Activated CD4-positive, alpha-beta T cell treated with anti-CD3 and anti-CD28 coated beads, Interleukin-2, amount 10 ng/mL, durations not matched to agents 24 days and 14 days (primary cell): ENCODE results near the gene PPP2R5D. TPM values are rescaled to one million over a fixed set of nuclear protein-coding genes. Genes with fewer than 3 reads are reported as not detected.
A peak's percentile ranks its signal among the peaks of the same experiment; 100 is the strongest.

Source experiments
- DNase-seq: peaks from one replicate; pipeline ENCODE4 v3.0.0; 2022
- H3K27ac Mint-ChIP-seq: one replicate; pipeline ENCODE4 v1.8.0; 2022; ENCODE audit warnings: mild to moderate bottlenecking, mixed read lengths
- H3K27me3 Mint-ChIP-seq: one replicate; pipeline ENCODE4 v1.8.0; 2022; ENCODE audit warnings: mixed read lengths
- H3K36me3 Mint-ChIP-seq: one replicate; pipeline ENCODE4 v1.8.0; 2022; ENCODE audit warnings: low read depth, mild to moderate bottlenecking, mixed read lengths
- H3K4me1 Mint-ChIP-seq: one replicate; pipeline ENCODE4 v1.8.0; 2021; ENCODE audit warnings: mixed read lengths
- H3K4me3 Mint-ChIP-seq: one replicate; pipeline ENCODE4 v1.8.0; 2022; ENCODE audit warnings: mild to moderate bottlenecking, moderate library complexity, mixed read lengths
- H3K9me3 Mint-ChIP-seq: one replicate; pipeline ENCODE4 v1.8.0; 2021; ENCODE audit warnings: mixed read lengths
- intact Hi-C: fragments of 100-400 bp; cut with micrococcal nuclease; formaldehyde crosslinking; loops from one replicate; pipeline ENCODE4 v1.15.1; 2023
- total RNA-seq: library from RNA; stranded (reverse); gene quantifications from 2 replicates; pipeline ENCODE4 v1.2.3, GENCODE V29; 2022

The PPP2R5D gene
- total RNA-seq, 1 donor from 2014 or later: 54.6 TPM

DNA sequence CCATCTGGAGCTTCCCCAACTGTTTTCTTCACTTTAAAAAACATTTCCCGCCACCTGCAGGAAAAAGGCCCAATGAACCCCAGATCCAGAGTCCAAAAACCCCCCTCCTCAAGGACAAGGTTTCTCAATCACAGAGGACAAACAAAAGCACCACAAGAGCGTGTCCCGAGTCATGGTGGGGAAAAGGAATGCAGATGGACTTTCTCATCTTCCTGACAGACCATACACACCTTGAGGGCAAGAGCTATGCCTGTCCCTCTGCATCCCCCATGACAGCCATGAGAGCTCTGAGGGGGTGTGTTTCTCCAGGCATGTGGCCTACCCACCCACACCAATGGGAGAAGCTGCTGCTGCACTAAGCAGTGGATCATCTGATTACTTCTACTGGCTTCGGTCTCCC is 14.4 kb upstream of the PPP2R5D start:
- DNase-seq: no peak
- Mint-ChIP-seq H3K27me3 (no peaks in the 10 kb centered on the region), H3K36me3 (peaks cover 29% of the 10 kb centered on the region), H3K4me3 (no peak overlapping the region), H3K9me3 (no peaks in the 10 kb centered on the region), H3K27ac (no peak overlapping the region), H3K4me1 (peaks cover 7% of the 10 kb centered on the region)
- intact Hi-C loops: no loop called here

DNA sequence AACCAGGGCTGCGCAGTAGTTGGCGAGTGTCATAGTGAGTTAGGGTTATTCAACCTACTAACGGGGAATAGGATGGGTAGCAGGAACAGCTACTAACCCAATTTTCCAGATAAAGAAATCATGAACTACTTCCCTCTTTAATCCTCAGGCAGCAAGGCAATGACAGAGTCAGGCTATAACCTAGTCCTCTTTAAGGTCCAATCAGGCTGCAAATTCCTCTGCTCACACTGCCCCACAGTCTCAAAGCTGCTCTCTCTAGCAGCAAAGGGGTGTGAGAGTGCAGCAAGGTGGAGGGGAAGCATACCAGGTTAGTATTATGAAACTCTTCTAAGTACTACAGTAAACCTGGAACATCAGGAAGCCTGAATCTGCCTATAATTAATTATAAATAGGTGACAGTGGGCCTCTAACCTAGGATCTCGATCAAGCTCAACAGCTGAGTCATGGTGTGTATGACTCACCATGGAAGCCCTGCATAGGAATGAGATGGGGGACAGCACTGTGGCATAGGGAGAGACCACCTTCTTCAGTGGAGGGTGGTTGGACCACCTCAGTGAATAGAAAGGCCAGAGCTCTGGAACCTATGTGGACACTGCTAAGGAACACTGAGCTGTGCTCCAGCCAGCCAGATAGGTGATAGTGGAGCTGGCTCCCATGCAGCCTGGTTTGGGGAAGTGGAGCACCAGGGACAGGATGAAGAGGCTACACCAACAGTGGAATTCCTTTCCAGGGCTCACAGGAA is 13.3 kb upstream of the PPP2R5D start:
- Mint-ChIP-seq H3K4me1 (peaks cover 9% of the 10 kb centered on the region), H3K27ac (no peak overlapping the region), H3K27me3 (no peaks in the 10 kb centered on the region), H3K4me3 (no peak overlapping the region), H3K36me3 (peaks cover 27% of the 10 kb centered on the region), H3K9me3 (no peaks in the 10 kb centered on the region)
- no peak for DNase-seq
- intact Hi-C loops: no loop called here

DNA sequence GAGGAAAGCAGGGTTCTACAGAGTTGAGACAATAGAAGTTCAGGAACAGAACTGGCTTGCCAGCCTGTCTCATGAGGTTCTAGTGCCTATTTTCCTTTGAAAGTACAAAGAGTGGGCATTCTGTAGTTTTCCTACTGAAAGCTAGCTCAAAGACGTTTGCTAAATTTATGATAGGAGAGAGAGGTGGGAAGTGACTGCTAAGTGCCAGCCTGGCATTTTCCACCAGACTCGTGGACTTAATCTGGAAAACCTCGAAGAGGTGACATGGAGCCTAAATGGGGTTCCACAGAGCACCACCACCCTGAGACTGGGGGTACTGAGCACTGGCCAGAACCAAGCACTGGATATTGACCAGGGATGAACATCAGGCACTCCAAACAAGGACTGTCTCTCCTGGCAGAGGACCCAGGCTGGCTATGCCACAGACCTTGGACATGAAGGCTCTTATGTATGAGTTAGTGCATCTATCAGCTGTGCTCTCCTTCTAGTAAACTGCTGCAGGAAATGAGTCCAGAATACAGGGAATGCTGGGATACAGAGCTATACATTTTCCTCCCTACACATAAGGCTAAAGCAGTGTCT is 12.5 kb upstream of the PPP2R5D start:
- Mint-ChIP-seq H3K27ac (no peak overlapping the region), H3K4me1 (peaks cover 10% of the 10 kb centered on the region), H3K27me3 (no peaks in the 10 kb centered on the region), H3K36me3 (peaks cover 27% of the 10 kb centered on the region), H3K9me3 (no peaks in the 10 kb centered on the region), H3K4me3 (no peak overlapping the region)
- DNase-seq: no peak
- intact Hi-C loops: no loop called here

DNA sequence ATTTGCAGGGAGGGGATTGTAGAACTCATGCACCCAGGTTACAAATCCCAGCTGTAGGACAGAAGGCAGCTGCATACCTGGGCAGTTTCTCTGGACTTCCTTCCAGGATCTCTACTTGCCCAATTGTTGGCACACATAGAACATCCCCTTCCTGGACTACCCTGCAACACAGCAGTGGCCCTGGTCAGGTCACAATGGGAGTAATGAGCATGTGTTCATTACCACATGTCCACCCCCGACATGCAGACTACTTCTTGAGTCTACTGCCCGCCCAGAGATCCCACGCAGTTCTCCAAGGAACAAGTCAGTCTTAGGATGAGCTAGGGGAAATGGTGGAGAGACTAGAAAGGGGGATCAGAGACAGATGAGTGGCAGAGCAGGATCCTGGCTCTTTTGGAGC is 10.4 kb upstream of the PPP2R5D start:
- Mint-ChIP-seq H3K27ac (peak overlapping the region; percentile 62), H3K9me3 (no peaks in the 10 kb centered on the region), H3K4me1 (peaks cover 18% of the 10 kb centered on the region), H3K4me3 (no peak overlapping the region), H3K36me3 (peaks cover 28% of the 10 kb centered on the region), H3K27me3 (no peaks in the 10 kb centered on the region)
- intact Hi-C loops: no loop called here
- no peak for DNase-seq

DNA sequence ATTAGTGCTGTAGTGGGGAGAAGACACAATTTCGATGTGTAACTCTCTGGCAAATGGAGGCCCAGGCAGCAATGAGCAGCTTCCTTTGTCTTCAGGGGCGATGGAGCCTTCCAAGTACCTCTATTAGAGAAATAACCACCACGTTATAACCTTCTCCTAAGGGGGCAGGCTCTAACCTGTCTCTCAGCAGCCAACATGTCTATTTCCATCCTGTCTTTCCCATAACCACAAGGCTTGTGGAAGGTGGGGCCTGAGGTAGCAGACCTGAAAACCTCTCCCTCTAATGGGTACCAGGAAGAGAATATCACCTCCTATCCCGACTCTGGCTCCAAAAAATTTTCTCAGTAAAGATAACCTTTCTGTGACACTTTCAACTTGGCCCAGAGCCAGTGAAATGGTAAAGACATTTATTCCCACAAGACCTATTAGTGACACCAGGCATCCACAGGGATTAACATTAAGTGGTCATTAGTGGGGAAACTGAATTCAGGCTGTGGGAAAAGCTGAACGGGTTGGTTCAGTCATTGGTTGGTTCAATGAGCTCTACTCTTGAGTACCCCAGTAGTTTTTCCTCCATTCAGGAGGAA is 9.4 kb upstream of the PPP2R5D start:
- Mint-ChIP-seq H3K4me1 (peaks cover 27% of the 10 kb centered on the region), H3K27me3 (no peaks in the 10 kb centered on the region), H3K27ac (peak overlapping the region; percentile 69), H3K9me3 (no peaks in the 10 kb centered on the region), H3K36me3 (peaks cover 25% of the 10 kb centered on the region), H3K4me3 (no peak overlapping the region)
- no peak for DNase-seq
- intact Hi-C loops: loop anchor here (5.0 kb wide), 1 partner anchor 77 kb away; the partner anchor contains the start of gene CUL7

DNA sequence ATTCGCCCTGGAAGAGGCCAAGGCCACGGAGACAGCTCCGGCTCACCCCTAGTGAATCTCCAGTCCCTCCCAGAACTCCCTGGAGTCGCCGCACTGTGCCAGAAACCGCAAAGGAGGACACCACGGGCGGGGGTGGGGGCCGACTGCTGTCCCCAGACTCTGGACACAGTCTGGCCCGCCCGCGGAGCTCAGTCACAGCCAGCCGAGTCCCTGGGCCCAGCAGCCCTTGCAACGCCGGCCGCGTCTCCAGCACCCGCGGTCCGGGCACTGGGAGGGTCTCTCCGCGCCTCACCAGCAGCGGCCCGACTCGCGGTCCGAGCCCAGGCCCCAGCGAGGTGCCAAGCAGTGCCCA is 5.9 kb upstream of the PPP2R5D start:
- H3K4me1 Mint-ChIP-seq: peaks cover 33% of the 10 kb centered on the region
- H3K9me3 Mint-ChIP-seq: no peaks in the 10 kb centered on the region
- DNase-seq: peak; percentile 68
- peak overlapping the region; percentile 91 for H3K4me3 Mint-ChIP-seq
- H3K36me3 Mint-ChIP-seq: peaks cover 17% of the 10 kb centered on the region
- peak overlapping the region; percentile 74 for H3K27ac Mint-ChIP-seq
- no peaks in the 10 kb centered on the region for H3K27me3 Mint-ChIP-seq
- intact Hi-C loops: loop anchor here (5.0 kb wide), 1 partner anchor 74 kb away; the partner anchor contains the start of gene CUL7

DNA sequence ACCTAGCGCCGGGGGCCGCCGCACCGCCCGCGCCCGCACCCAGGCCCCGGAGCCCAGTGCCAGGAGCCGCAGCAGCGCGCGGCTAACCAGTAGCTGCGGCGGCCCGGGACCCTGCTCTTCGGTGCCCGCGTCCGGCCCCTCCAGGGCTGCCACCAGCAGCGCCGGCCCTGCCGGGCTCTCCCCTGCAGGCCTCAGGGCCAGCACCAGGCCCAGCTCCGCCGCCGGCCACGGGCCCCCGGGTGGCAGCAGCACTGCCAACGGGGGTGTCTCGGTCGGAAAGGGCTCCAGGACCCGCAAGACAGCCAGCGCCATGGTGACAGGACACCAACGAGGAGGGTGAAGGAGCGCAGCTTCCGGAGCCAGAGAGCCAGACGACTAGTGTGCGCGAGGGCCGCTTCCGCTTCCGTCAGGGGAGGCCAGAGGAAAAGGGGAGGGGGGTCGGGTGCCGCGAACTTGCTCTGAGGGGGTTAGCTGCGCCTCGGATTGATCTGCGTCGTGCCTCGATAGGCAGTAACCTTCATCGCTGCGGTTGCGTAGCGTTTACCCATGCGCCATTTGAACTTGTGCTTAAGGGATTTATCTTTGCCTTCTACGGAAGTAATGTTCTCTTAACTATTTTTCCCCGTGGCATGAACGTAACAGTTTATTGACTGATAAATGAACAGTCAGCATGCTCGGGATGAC is 5.4 kb upstream of the PPP2R5D start, which contains the start of gene PEX6:
TSS of gene PEX6 (minus strand) at position 343 of the 684 bp plus-strand sequence. CDS start at position 312, 31 bp downstream.
- intact Hi-C loops: loop anchor here (1.0 to 5.0 kb wide), 3 partner anchors 35 to 73 kb away; partner anchors contain the start of genes CNPY3, CUL7 and KLHDC3
- Mint-ChIP-seq H3K4me1 (peaks cover 34% of the 10 kb centered on the region), H3K27me3 (no peaks in the 10 kb centered on the region), H3K9me3 (no peaks in the 10 kb centered on the region), H3K4me3 (peak within 1 kb of the TSS; percentile 91), H3K27ac (peak within 1 kb of the TSS; percentile 97), H3K36me3 (peaks cover 13% of the 10 kb centered on the region)
- DNase-seq: peak; percentile 99

DNA sequence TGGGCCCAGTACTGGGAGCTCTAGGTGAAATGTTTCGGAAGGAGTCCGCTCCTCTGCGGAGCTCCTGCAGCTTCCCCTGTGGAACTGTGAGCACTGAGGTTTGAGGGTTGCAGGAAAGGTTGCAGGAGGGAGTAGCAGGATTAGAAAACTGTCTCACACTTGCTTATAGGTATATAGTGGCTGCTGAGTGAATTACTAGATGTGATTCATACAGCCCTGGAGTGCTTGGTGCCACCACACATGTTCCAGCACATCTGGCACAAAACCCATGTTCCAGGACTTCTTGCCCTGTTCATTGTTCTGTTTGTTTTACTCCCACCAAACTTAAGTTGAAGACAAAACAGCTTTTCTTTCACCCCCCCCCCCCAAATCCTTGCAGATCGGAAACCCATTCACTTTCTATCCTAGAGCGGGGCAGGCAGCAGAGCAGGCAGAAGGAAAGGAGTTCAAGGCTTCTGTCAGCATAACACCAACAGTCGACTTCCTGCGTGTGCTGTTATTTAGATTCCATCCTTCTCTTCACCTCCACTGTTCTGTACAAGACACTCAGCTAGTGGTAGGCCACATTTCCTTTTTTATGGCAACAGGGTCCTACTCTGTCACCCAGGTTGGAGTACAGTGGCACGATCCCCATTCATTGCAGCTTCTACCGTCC is 4.7 kb upstream of the PPP2R5D start:
- no peaks in the 10 kb centered on the region for H3K9me3 Mint-ChIP-seq
- H3K4me1 Mint-ChIP-seq: peaks cover 35% of the 10 kb centered on the region
- peak overlapping the region; percentile 97 for H3K27ac Mint-ChIP-seq
- intact Hi-C loops: loop anchor here (1.0 to 5.0 kb wide), 3 partner anchors 35 to 73 kb away; partner anchors contain the start of genes CNPY3, CUL7 and KLHDC3
- DNase-seq: peak; percentile 64
- peaks cover 13% of the 10 kb centered on the region for H3K36me3 Mint-ChIP-seq
- H3K27me3 Mint-ChIP-seq: no peaks in the 10 kb centered on the region
- H3K4me3 Mint-ChIP-seq: peak overlapping the region; percentile 91

DNA sequence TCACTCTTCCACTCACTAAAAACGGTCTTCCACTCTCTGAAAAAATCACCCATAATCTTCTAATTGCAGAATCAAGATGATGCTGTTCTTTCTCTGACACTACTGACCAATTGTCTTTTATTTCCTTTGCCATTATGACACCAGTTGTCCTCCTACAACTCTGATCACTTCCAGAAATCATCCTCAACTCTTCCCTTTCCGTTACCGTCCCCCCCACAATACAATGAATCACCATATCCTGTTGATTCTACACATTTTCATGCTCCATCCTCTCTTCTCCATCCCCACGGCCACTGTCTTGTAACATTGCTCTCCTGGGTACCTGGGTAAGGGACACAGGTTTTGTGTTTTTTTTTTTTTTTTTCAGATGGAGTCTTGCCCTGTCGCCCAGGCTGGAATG is 2.5 kb upstream of the PPP2R5D start:
- Mint-ChIP-seq H3K4me3 (peak overlapping the region; percentile 1), H3K36me3 (peaks cover 8% of the 10 kb centered on the region), H3K4me1 (peaks cover 47% of the 10 kb centered on the region), H3K27me3 (no peaks in the 10 kb centered on the region), H3K27ac (peak overlapping the region; percentile 17), H3K9me3 (no peaks in the 10 kb centered on the region)
- intact Hi-C loops: no loop called here
- DNase-seq: no peak

DNA sequence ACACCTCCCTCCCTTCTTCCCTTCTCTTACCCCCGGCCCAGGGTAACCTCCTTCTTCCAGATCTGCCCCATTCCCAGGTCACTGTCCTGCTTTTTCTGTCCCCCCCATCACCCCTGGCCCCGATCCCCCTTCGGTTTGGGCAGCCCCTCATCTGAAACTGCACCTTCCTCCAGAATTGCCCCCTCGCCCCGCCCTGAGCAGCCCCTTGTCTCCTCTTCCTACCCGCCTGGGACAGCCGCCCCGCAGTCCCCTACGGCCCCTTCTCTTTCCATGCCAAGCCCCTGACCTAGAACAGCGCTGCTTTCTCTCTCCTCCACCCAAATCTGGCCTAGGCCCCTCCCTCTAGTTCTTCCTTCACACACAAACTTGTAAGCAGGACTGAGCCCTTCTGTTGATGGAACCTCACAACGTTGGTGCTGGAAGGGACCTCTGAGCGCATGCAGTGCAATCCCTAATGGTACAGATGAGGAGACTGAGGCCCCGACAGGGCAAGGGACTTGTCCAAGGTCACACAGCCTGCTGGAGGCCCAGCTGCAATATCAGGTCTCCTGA is 630 bp downstream of the PPP2R5D start:
- H3K27me3 Mint-ChIP-seq: no peaks in the 10 kb centered on the region
- H3K4me1 Mint-ChIP-seq: peaks cover 46% of the 10 kb centered on the region
- no peaks in the 10 kb centered on the region for H3K9me3 Mint-ChIP-seq
- peaks cover 21% of the 10 kb centered on the region for H3K36me3 Mint-ChIP-seq
- peak overlapping the region; percentile 98 for H3K4me3 Mint-ChIP-seq
- intact Hi-C loops: loop anchor here (1.0 to 2.0 kb wide), 5 partner anchors 28 to 238 kb away; partner anchors contain the start of genes CNPY3, KLC4, MEA1 and MRPL2
- peak overlapping the region; percentile 91 for H3K27ac Mint-ChIP-seq
- peak; percentile 81 for DNase-seq

DNA sequence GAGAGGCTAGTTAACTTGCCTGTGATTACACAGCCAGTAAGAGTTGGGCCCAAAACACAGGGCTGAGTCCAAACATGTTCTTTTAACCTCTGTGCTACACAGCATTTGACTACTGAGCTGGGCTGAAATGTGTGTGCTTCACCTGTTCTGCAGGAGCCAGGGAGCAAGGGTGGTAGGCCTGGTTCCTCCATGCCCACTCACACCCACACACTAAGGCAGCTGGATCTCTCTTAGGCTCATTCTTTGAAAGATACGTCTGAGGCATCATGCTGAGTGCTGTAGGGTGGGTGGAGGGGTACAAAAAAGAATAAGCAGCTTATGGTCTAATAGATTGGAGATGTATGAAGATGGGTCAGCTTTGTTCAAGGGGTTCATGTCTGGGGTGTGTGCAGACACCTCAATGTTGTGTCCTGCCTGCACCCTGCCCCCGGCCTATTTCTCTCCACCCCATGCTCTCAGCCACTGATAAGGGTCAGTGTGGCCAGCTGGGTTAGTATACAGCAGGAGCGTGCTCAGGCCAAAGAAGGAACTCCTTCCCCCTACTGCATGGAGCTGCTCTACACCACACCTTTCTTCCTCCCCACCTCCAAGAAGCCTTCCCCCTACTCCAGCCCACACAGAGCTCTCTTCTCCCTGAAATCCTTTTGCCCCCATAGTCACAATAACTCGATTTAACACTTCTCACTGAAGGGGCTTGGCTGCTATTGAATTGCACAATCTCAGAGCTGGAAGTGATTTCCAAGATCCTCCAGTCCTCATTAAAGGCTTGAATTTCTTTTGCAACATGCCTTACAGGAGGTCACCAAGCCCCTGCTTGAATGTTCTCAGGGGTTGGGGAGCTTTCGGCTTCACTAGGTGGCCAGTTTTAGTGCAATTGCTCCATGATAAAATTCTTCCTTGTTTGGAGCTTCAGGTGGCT is 3.4 kb downstream of the PPP2R5D start:
- Mint-ChIP-seq H3K4me1 (peaks cover 38% of the 10 kb centered on the region), H3K36me3 (peaks cover 27% of the 10 kb centered on the region), H3K4me3 (no peak overlapping the region), H3K27ac (no peak overlapping the region), H3K9me3 (no peaks in the 10 kb centered on the region), H3K27me3 (no peaks in the 10 kb centered on the region)
- intact Hi-C loops: no loop called here
- DNase-seq: no peak

DNA sequence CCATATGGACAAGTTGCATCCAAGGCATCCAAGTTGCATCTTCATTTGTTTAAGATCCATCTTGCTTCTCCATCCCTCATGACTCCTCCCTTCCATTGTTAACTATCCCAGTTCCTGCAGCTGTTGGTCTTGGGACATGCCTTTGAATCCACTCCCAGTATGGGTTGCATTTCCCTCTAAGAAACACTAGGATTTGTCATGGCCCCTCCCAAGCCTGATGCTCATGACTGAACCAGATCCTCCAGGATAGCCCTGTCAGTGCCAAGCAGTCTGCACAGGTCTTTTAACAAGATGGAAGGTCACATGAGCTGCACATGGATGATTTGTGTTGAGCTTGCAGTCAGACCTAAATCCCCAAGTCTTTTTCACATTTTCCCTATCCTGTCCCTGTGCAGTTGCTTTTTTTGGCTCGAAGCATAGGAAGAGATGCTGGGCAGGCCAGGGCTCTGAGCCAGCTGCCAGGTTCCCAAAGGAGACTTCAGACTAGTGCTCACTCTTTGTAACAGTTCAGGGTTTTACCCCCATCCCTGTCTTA is 4.2 kb downstream of the PPP2R5D start:
- H3K27ac Mint-ChIP-seq: no peak overlapping the region
- intact Hi-C loops: no loop called here
- H3K9me3 Mint-ChIP-seq: no peaks in the 10 kb centered on the region
- DNase-seq: no peak
- no peak overlapping the region for H3K4me3 Mint-ChIP-seq
- H3K27me3 Mint-ChIP-seq: no peaks in the 10 kb centered on the region
- H3K36me3 Mint-ChIP-seq: peaks cover 29% of the 10 kb centered on the region
- H3K4me1 Mint-ChIP-seq: peaks cover 40% of the 10 kb centered on the region
